ENCODE data around the gene NOLC1. TPM values are rescaled to one million over a fixed set of nuclear protein-coding genes. Genes with fewer than 3 reads are reported as not detected.

The NOLC1 gene
- total and polyA plus RNA-seq, 2 of the 13 experiments (the other 11 are each of a cell fraction or from before 2014, with no cell fraction given): 50.6 to 81.0 TPM

GRCh38 chr10:102132563-102133372, 19.4 kb upstream of the NOLC1 start, which contains the start of gene PPRC1 (continued):
- TF ChIP-seq ATF4 (CRISPR knock-in tag; IDR thresholded peaks at IDR 0.05): peak in 1 of 2 experiments; percentile 74; a peak in 1 of 4 replicates
- no peak for TF ChIP-seq REL (CRISPR knock-in tag; conservative IDR thresholded peaks at IDR 0.05)
- TF ChIP-seq ZBTB20 (CRISPR knock-in tag; IDR thresholded peaks at IDR 0.05; ENCODE audit: borderline replicate concordance, low read depth): no peak
- TF ChIP-seq ZNF281 (CRISPR knock-in tag; IDR thresholded peaks at IDR 0.05; ENCODE audit: borderline replicate concordance): no peak; the same call in 1 of the 2 replicates
- TF ChIP-seq CTCF (CRISPR knock-in tag; IDR thresholded peaks at IDR 0.05): peak; percentile 93
- TF ChIP-seq ATF1 (CRISPR knock-in tag; IDR thresholded peaks at IDR 0.05): peak; percentile 60; the same call in 1 of the 2 replicates
- TF ChIP-seq REST (IDR thresholded peaks at IDR 0.05; ENCODE audit: borderline replicate concordance in 1 of 2, low read depth in 1 of 2, low read length in 2 of 2): peak in 1 of 2 experiments; percentile 55; a peak in 1 of 4 replicates
- peak; percentile 96 for TF ChIP-seq ZGPAT (CRISPR knock-in tag; IDR thresholded peaks at IDR 0.05)
- no peak for TF ChIP-seq FOSL1 (CRISPR knock-in tag; IDR thresholded peaks at IDR 0.05; ENCODE audit: borderline replicate concordance)
- peak; percentile 41; the same call in 1 of the 2 replicates for TF ChIP-seq MED1 (CRISPR knock-in tag; IDR thresholded peaks at IDR 0.05)
- TF ChIP-seq ZC3H4 (CRISPR knock-in tag; IDR thresholded peaks at IDR 0.05; ENCODE audit: borderline replicate concordance): no peak
- no peak for TF ChIP-seq DZIP1 (CRISPR knock-in tag; IDR thresholded peaks at IDR 0.05)
- 0 out of 2 replicates have a peak, but pooled peaks have one; percentile 19 for TF ChIP-seq RCOR2 (CRISPR knock-in tag; IDR thresholded peaks at IDR 0.05)

Measured in HepG2 (cell line).